Measurements from ENCODE around the gene CALR.
A peak's percentile ranks its signal among the peaks of the same experiment; 100 is the strongest.

The CALR gene

DNA sequence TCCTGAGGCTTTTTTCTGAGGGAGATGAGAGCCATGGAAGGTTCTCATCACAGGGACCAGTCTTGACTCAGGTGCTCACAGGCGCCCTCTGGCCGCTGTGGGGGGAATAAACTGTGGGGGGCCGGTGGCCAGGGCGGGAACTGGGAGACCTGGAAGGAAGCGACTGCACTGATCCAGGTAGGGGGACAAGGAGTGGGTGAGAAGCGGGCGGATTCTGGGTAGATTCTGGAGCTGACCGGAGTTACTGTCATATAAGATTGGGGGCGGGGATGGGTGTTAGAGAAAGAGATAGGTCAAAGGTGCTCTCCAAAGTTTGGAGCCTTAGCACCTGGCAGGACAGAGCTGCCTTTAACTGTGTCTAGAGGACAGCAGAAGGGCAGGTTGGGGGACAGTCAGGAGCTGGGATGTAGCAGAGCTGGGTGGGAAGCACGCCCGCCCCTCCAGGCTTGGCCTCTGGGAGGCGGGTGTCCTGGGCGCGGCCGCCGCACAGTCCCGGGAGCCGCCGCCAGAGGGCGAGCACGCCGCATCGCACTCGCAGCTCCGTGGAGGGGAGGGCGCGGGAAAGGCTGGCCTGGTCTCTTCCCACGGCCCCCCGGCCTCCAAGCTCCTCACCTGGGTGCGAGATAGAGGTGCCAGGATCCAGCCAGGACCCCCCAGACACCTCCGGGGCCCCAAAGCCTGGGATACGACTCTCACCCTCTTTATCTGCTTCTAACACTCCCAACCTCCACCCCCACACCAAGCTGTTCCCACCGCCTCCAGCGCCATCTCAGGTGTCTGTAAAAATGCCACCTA lies 26.8 kb downstream of the CALR start:
- DNase-seq (ENCODE audit: low read depth) = peak; percentile 66
- TF ChIP-seq CTCF (conservative IDR thresholded peaks at IDR 0.05; ENCODE audit: control insufficient read depth, insufficient read depth, low read depth, low read length) = peak; percentile 77
- H3K4me3 ChIP-seq (ENCODE audit: control insufficient read depth, low read depth, low read length) = peak overlapping the region; percentile 55

GRCh38 chr19:12965812-12966135 lies 27.4 kb downstream of the CALR start:
- H3K4me3 ChIP-seq (ENCODE audit: control insufficient read depth, low read depth, low read length) = no peak overlapping the region
- no peak for DNase-seq (ENCODE audit: low read depth)
- TF ChIP-seq CTCF (conservative IDR thresholded peaks at IDR 0.05; ENCODE audit: control insufficient read depth, insufficient read depth, low read depth, low read length) = no peak

DNA sequence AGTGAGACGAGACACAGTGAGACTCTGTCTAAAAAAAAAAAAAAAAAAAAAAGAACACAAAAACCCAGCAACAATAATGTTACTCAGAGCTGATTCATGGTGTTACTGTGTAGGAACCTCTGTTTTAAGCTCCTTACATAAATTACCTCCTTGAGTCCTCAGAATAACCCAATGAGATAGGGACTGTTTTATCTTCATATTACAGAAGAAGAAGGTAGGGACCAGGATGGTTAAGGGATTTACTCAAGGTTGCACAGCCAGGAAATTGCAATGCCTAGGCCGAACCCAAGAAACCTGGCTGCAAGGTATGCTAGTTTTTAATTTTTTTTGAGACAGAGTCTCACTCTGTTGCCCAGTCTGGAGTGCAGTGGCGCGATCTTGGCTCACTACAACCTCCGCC lies 29.5 kb downstream of the CALR start:
- DNase-seq (ENCODE audit: low read depth) = peak; percentile 63
- H3K4me3 ChIP-seq (ENCODE audit: control insufficient read depth, low read depth, low read length) = no peak overlapping the region
- TF ChIP-seq CTCF (conservative IDR thresholded peaks at IDR 0.05; ENCODE audit: control insufficient read depth, insufficient read depth, low read depth, low read length) = no peak

GRCh38 chr19:12969292-12969988 lies 31.0 kb downstream of the CALR start, which contains the start of gene DAND5:
TSS of gene DAND5 (plus strand) at chr19:12969576. CDS start at chr19:12969661, 85 bp downstream.
- H3K4me3 ChIP-seq (ENCODE audit: control insufficient read depth, low read depth, low read length) = no peak within 1 kb of the TSS
- DNase-seq (ENCODE audit: low read depth) = no peak
- TF ChIP-seq CTCF (conservative IDR thresholded peaks at IDR 0.05; ENCODE audit: control insufficient read depth, insufficient read depth, low read depth, low read length) = no peak

DNA sequence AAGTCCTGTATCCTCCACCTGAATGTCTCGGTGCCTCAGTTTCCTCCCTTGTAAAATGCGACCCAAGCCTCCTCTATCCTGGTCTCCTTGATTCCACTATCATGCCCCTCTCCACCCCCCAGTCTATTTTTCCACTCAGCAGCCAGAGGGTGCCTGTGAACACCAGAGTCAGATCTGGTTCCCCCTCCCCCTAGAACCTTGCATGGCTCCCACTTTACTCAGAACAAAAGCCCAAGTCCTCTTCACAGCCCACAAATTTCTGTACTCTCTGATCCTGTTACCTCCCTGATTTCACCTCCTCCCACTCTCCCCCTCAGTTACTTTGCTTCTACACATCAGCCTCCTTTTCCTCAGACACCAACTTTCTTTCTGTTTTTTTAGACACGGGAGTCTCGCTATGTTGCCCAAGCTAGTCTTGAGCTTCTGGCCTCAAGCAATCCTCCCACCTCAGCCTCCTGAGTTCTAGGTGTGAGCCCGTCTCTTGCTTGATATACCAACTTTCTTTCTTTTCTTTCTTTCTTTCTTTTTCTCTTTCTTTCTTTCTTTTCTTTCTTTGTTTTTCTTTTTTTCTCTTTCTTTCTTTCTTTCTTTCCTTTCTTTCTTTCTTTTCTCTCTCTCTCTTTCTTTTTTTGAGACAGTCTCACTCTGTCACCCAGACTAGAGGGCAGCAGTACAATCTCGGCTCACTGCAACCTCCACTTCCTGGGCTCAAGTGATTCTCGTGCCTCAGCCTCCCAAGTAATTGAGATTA lies 31.8 kb downstream of the CALR start:
- H3K4me3 ChIP-seq (ENCODE audit: control insufficient read depth, low read depth, low read length) = no peak overlapping the region
- TF ChIP-seq CTCF (conservative IDR thresholded peaks at IDR 0.05; ENCODE audit: control insufficient read depth, insufficient read depth, low read depth, low read length) = no peak
- DNase-seq (ENCODE audit: low read depth) = no peak

DNA sequence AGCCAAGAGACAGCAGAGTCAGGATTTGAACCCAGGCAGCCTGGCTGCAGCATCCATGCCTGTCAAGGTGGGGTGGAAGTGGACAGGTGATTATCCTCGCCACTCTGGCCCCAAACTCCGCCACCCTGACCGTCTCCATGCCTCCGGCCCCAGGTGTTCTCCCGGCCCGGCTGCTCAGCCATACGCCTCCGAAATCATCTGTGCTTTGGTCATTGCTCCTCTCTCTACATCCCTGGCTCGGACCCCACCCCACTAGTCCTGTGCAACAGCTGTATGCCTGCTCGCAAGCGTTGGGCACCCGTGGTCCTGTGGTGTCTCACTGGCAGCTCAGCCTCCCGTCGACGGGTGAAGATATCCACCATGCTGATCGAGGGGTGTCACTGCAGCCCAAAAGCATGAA lies 34.8 kb downstream of the CALR start:
- TF ChIP-seq CTCF (conservative IDR thresholded peaks at IDR 0.05; ENCODE audit: control insufficient read depth, insufficient read depth, low read depth, low read length) = no peak
- DNase-seq (ENCODE audit: low read depth) = no peak
- no peak overlapping the region for H3K4me3 ChIP-seq (ENCODE audit: control insufficient read depth, low read depth, low read length)

Measured in fibroblast of mammary gland (primary cell).